ENCODE results near the gene SLC17A3.

GRCh38 chr6:25831532-25832306 is 42.3 kb downstream of the SLC17A3 start, which contains the start of gene SLC17A1:
- TF ChIP-seq CTCF (conservative IDR thresholded peaks at IDR 0.05; ENCODE audit: low read length) (no peak), EZH2phosphoT487 (IDR thresholded peaks at IDR 0.05; ENCODE audit: borderline replicate concordance, low read depth, low read length) (no peak)

Data from OCI-LY7 (cell line).